GM18498 (cell line): ENCODE data around the gene SLC6A6.

Experiments used
- ATAC-seq: cut with Tn5 transposase; IDR thresholded peaks from one replicate; pipeline ENCODE4 v1.9.1; 2021; ENCODE audit warnings: mild to moderate bottlenecking, moderate library complexity; ENCODE audit not compliant: unreplicated experiment

Gene SLC6A6

GRCh38 chr3:14402304-14402811 lies at the start of gene SLC6A6:
TSS of gene SLC6A6 (plus strand) at chr3:14402606. CDS start at chr3:14443635, 41,029 bp downstream.
- ATAC-seq = peak; percentile 79

GRCh38 chr3:14353502-14353901 lies 48.9 kb upstream of the SLC6A6 start:
- ATAC-seq = no peak

DNA sequence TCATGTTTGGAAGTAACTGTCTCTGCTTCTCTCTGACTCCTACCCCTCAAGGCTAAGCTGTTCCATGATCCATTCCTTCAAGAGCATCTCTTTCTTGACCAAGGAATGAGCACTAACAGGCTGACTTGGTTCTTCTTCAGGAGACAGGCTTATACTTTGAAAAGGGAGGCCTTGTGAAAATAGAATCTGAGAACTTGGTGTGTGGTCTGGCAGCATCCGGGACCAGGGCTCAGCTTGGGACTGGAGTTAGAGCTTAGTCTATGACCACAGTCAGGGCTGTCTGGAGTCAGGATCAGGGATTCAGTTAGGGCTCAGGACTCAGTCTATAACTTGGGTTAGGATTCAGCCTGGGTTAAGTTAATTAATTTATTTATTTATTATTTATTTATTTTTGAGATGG lies 44.9 kb upstream of the SLC6A6 start:
- no peak for ATAC-seq

DNA sequence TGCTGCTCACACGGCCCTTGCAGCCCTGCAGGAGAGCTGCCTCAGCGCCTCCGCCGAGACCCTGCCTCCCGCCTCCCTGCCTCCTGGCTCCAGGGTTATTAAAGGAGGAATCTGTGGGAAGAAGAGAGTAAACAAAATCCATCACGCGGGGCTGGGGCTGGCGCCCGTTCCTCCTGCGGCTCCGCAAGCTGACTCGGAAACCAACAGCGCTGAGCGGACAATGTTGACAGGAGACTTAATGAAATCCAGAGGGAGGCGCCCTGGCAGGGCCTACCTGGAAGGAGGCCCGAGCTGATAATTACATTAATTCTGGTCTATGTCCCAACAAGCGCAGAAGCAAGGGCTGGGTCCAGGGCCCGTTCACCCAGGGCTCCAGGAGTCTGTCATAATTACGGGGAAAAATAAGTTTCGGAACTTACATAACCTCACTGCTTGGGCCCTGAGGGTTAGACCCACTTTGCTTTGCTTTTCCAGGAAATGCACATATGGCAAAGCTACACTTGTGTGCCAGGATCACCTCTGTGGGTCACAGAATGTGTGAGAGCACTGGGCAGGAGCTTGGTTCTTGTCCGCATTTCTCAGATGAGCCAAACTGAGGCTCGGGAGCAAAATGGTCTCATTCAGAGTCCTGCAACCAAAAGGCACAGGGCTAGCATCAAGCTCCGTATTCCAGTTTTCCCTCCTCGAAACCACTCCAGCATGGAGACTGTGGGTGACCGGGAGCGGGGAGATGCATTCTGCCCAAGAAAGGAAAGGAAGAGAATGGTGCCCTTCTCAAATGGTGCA lies 43.8 kb upstream of the SLC6A6 start:
- ATAC-seq = no peak

GRCh38 chr3:14359348-14359747 lies 43.1 kb upstream of the SLC6A6 start:
- ATAC-seq = no peak

DNA sequence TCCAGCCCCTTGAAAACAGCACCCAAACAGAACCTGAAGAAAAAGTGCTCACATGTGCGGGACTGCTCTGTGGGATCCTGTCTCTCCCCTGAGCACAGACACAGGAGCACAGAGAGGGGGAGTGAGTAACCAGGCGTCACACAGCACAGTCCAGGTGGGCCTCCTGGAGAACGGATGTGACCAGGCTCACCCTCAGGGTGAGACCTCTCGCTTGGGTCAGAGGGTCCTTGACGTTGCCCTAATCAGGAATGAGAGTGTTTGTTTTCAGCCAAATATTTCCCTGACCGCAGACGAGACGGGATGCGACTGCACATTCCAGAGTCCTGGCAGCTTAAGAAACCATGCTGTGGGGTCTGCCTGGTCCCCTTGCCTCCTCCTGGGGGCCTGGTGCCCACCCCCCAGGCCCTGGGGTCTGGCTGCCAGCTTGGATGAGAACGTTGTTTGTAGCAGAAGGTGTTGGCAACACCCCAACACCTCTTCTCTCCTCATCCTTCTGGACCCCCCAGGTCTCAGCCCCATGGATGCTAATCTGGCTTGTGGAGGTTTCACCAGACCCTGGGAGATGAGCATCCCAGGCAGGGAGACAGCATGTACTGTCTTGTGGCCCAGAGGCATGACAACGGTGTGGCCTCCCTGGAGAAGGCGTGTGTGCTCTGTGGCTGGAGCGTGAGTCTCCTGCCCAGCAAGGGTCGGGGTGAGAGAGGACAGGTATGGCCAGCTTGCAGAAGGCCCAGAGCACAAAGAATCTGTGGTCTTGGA lies 42.1 kb upstream of the SLC6A6 start:
- ATAC-seq = no peak

- ATAC-seq = no peak
Measured at GRCh38 chr3:14361068-14361677, 41.2 kb upstream of the SLC6A6 start.

- ATAC-seq = no peak
Measured at GRCh38 chr3:14362890-14363289, 39.5 kb upstream of the SLC6A6 start.

DNA sequence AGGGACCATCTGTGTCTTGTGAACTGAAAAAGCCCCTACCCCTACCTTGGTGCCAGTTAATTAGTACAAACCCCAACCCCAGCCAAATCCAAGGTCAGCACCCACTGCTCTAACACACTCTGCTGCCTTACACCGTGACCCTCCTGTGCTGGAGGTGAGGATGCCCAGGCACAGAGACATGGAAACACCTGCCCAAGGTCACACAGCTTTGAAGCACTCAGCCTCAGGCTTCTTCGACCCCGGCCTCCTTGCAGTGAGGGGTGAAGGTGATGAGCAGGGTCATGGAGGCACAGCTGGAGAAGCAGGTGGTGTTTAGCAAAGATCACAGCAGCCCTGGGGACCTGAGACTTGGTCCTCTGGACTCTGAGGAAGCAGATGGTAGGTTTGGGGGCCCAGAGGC lies 39.0 kb upstream of the SLC6A6 start:
- ATAC-seq = no peak

DNA sequence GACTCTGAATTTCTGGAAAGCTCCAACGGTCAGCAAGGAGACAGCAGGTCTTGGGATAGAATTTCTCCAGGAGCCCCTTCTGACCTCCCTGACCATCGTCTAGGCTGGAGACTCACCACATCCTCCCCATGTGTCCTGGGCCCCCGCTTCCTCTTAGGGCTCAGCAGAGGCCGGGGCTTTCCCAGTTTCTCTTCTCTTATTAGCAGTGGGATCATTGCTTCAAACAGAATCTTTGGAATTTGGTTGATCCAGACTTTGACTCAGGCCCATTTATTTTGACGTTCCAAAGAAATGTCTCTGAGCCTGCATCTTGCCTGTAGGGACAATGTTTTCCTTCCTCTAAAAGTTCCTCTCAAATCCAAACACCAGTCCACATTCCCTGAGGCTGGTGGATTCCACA lies 38.4 kb upstream of the SLC6A6 start:
- ATAC-seq = no peak

- no peak for ATAC-seq
Measured at GRCh38 chr3:14364580-14365292, 37.7 kb upstream of the SLC6A6 start.

- ATAC-seq = no peak
Measured at GRCh38 chr3:14366248-14366647, 36.2 kb upstream of the SLC6A6 start.

DNA sequence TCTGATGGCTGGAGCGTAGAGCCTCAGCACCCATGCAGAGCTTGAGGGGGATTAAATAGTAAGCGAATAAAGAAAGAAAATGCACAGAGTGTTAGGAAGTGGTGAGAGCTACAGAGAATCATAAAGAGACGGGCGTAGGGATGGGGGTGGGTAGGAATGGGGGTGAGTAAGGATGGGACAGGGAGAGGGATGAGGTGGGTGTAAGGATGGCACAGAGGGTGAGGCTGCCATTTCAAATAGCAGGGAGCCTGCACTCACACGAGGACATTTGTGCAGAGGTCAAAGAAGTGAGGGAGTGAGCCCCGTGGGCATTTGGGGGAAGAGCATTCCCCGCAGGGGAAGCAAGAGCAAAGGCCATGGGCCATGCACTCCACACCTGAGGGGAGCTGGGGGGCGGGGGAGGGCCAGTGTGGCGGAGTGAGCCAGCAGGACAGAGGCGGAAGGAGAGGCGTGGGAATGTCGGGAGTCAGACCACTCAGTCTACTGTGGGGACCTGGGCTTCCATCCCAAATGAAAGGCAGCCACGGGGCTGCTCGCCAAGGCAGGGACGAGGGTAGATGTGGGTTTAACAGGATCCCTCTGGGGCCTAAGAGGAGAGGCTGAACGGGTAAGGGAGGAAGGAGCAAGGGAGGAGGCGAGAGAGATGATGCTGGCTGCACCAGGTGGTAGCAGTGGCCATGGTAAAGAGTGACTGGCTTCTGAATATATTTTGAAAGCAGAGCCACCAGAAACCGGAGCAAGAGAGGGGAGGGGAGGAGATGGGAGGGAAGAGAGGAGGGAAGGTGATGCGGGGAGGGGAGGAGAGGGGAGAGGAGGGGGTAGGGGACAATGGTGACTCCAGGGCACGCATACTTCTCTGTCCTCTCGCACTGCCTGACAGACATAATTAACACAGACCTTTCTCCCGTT lies 35.2 kb upstream of the SLC6A6 start:
- ATAC-seq = no peak

- ATAC-seq = no peak
Measured at GRCh38 chr3:14368146-14368545, 34.3 kb upstream of the SLC6A6 start.

DNA sequence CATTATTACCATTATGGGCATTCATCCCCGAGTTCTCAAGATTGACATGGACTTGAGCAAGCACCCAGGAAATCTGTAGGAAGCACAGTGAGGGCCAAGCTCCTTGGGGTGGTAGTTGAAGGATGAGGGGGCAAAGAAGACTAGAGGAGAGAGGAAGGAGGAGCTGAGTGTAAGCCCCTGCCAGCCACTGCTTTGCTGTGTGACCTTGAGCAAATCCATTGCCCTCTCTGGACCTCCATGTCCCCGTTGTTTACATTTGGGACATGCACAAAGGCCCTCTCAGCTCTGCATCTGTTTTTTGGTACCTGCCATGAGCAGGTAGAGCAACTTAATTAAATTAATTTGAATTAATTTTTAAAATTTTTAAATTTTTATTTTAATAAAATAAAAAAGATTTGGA lies 33.5 kb upstream of the SLC6A6 start:
- ATAC-seq = no peak

DNA sequence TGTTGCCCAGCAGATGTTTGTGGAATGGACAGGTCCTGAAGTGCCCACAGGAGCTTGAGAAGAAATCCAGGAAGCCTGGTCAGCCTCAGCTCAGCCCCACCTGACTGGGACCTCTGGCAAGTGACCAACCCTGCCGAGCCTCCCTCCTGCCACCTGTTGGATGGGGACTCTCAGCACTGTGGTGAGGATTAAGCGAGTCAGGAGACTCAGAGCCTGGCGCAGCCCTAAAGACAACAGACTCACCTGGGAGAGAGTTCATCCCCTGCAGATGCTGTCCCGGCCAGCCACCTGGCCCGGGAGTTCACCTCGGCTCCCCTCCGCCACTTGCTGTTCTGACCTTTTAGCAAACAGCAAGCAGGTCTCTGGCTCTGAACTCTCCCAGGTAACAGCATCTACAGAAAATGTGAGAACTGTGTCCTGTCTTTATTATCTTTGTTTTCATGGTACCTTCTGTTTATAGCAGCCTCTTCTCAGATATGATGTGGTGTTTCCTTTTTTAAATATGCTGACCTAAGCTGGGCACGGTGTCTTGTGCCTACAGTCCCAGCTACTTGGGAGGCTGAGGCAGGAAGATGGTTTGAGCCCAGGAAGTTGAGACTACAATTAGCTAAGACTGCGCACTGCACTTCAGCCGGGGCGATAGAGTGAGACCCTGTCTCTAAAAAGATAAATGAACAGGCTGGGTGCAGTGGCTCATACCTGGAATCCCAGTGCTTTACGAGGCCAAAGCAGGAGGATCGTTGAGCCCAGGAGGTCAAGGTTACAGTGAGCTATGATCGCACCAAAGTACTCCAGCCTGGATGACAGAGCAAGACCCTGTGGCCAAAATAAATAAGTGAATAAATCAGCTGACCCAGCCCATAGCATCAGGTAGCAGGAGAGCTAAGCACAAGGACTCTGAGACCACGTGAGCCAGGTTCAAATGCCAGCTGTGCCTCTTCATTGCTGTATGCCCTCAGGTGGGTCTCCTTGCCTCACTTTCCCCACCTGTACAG lies 32.4 kb upstream of the SLC6A6 start:
- no peak for ATAC-seq

DNA sequence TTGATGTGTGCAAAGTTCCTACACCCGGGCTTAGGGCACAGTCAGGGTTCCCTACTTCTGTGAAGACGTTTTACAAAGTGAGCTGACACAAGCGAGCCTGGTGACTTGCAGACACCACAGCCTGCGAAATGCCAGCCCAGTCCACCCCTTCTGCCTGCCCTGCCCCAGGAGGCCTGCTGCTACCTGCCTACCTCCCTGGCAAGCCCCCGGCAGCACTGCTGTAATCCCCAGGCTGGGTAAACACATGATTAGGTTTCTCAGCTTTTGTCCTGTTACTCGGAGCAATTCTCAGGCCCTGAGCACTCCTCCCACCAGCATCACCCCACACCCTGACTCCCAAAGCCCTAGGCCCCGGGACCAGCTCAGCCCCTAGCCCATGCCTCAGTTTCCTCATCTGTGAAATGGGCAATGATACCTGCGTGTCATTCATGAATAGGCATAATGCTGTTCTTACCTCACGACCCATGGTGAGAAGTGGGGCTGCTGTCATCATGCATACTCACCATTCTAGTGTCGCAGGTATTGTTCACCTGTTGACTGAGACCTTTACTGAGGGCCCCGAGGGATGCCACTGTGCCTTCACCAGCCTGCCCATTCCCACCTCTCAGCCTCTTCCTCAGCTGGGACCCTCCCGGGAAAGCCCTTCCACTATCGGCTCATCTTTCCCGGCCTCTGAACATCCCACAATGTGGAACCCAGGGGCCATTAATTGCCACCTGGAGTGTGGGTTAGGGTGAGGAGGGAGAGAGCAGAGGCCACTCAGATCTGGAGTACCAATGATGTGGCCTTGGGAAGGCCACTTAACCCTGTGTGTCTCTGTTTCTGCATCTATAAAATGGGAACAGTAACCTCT lies 31.5 kb upstream of the SLC6A6 start:
- ATAC-seq = no peak
